ENCODE data around the gene MNT.

MNT gene

GRCh38 chr17:2415081-2415480 is 14.2 kb upstream of the MNT start:
- DNase-seq, result no peak

- no peak for DNase-seq
These were observed 13.7 kb upstream of the MNT start for GRCh38 chr17:2414446-2415064.

GRCh38 chr17:2412561-2413021 is 11.7 kb upstream of the MNT start:
- no peak for DNase-seq

GRCh38 chr17:2410951-2411350 is 10.1 kb upstream of the MNT start:
- DNase-seq, result no peak

- DNase-seq, result no peak
These were observed 6.3 kb upstream of the MNT start for GRCh38 chr17:2406903-2407790.

GRCh38 chr17:2406271-2406902 is 5.5 kb upstream of the MNT start:
- DNase-seq, result no peak

- DNase-seq, result no peak
These were observed 4.5 kb upstream of the MNT start for GRCh38 chr17:2405247-2405926.

- no peak for DNase-seq
These were observed 2.2 kb upstream of the MNT start for GRCh38 chr17:2403044-2403443.

GRCh38 chr17:2402544-2402943 is 1.7 kb upstream of the MNT start:
- DNase-seq, result no peak

GRCh38 chr17:2401426-2402221 is 764 bp upstream of the MNT start:
- DNase-seq, result peak; percentile 99

- peak; percentile 46 for DNase-seq
These were observed 390 bp downstream of the MNT start for GRCh38 chr17:2400474-2400866.

- DNase-seq, result peak; percentile 94
These were observed 1.0 kb downstream of the MNT start for GRCh38 chr17:2399572-2400473.

- DNase-seq, result peak; percentile 71
These were observed 1.9 kb downstream of the MNT start for GRCh38 chr17:2398655-2399571.

GRCh38 chr17:2398182-2398581 is 2.7 kb downstream of the MNT start:
- no peak for DNase-seq

- no peak for DNase-seq
These were observed 3.4 kb downstream of the MNT start for GRCh38 chr17:2397247-2398171.

GRCh38 chr17:2396568-2397246 is 4.2 kb downstream of the MNT start:
- peak; percentile 64 for DNase-seq

- DNase-seq, result no peak
These were observed 4.7 kb downstream of the MNT start for GRCh38 chr17:2396192-2396567.
